NCI-H2227 treated with DMSO at 0.1 percent for 48 hours (cell line): ENCODE data around the gene TTC24.
A peak's percentile ranks its signal among the peaks of the same experiment; 100 is the strongest.
"Not testable (repeated sequence)": the region's sequence is repeated elsewhere in the genome, so short reads cannot be mapped to it uniquely, and the experiment has no call there.

Source experiments
- DNase-seq: peaks from one replicate; lab custom pipeline; 2025; lab: John Stamatoyannopoulos, UW

The TTC24 gene

GRCh38 chr1:156587927-156588326, 8.4 kb downstream of the TTC24 start:
- not testable (repeated sequence) for DNase-seq

- no peak for DNase-seq
Measured at GRCh38 chr1:156589546-156589945, 10.0 kb downstream of the TTC24 start.

GRCh38 chr1:156590326-156591180, 11.0 kb downstream of the TTC24 start:
- DNase-seq, result no peak

GRCh38 chr1:156591181-156591431, 11.6 kb downstream of the TTC24 start:
- no peak for DNase-seq

GRCh38 chr1:156591432-156592157, 12.1 kb downstream of the TTC24 start, which contains the start of gene NAXE:
TSS of gene NAXE (plus strand) at chr1:156591776. CDS start at chr1:156591805, 29 bp downstream.
- peak; percentile 76 for DNase-seq

- no peak for DNase-seq
Measured at GRCh38 chr1:156592158-156592909, 12.8 kb downstream of the TTC24 start.

- DNase-seq, result no peak
Measured at GRCh38 chr1:156592910-156593660, 13.6 kb downstream of the TTC24 start.

GRCh38 chr1:156593661-156593989, 14.1 kb downstream of the TTC24 start:
- no peak for DNase-seq

- no peak for DNase-seq
Measured at GRCh38 chr1:156594190-156594589, 14.7 kb downstream of the TTC24 start.

GRCh38 chr1:156595016-156595415, 15.5 kb downstream of the TTC24 start:
- no peak for DNase-seq

GRCh38 chr1:156596426-156596825, 16.9 kb downstream of the TTC24 start:
- DNase-seq, result no peak

- no peak for DNase-seq
Measured at GRCh38 chr1:156598125-156598524, 18.6 kb downstream of the TTC24 start.

- DNase-seq, result no peak
Measured at GRCh38 chr1:156598731-156599432, 19.4 kb downstream of the TTC24 start.

- DNase-seq, result no peak
Measured at GRCh38 chr1:156599811-156600210, 20.3 kb downstream of the TTC24 start.

- DNase-seq, result no peak
Measured at GRCh38 chr1:156600733-156601121, 21.2 kb downstream of the TTC24 start.

- DNase-seq, result peak; percentile 91
Measured at GRCh38 chr1:156601122-156601830, 21.8 kb downstream of the TTC24 start, which contains the start of gene GPATCH4. TSS of gene GPATCH4 (minus strand) at chr1:156601479.

- DNase-seq, result no peak
Measured at GRCh38 chr1:156601892-156602291, 22.4 kb downstream of the TTC24 start.

- DNase-seq, result peak; percentile 25
Measured at GRCh38 chr1:156602557-156602993, 23.1 kb downstream of the TTC24 start.

- not testable (repeated sequence) for DNase-seq
Measured at GRCh38 chr1:156607344-156607743, 27.8 kb downstream of the TTC24 start.

GRCh38 chr1:156608036-156608674, 28.6 kb downstream of the TTC24 start:
- DNase-seq, result peak; percentile 84
